GM19397 (cell line): ENCODE measurements around the gene ADGRG3.
"Not testable (repeated sequence)": the region's sequence is repeated elsewhere in the genome, so short reads cannot be mapped to it uniquely, and the experiment has no call there.

ENCODE experiments used
- ATAC-seq: cut with Tn5 transposase; IDR thresholded peaks from one replicate; pipeline ENCODE4 v1.9.1; 2021; ENCODE audit warnings: mild to moderate bottlenecking, moderate library complexity; ENCODE audit not compliant: unreplicated experiment

ADGRG3 gene

GRCh38 chr16:57661936-57662906, 5.9 kb upstream of the ADGRG3 start:
- ATAC-seq, result no peak

GRCh38 chr16:57663436-57663835, 4.7 kb upstream of the ADGRG3 start:
- no peak for ATAC-seq

- ATAC-seq, result no peak
These were observed 4.0 kb upstream of the ADGRG3 start for GRCh38 chr16:57663917-57664661.

GRCh38 chr16:57664662-57665025, 3.5 kb upstream of the ADGRG3 start:
- ATAC-seq, result no peak

- no peak for ATAC-seq
These were observed 2.6 kb upstream of the ADGRG3 start for GRCh38 chr16:57665541-57665940.

GRCh38 chr16:57666353-57667047, 1.6 kb upstream of the ADGRG3 start:
- ATAC-seq, result no peak

GRCh38 chr16:57667048-57667525, 1.0 kb upstream of the ADGRG3 start:
- no peak for ATAC-seq

- ATAC-seq, result no peak
These were observed 412 bp upstream of the ADGRG3 start for GRCh38 chr16:57667526-57668262.

GRCh38 chr16:57668630-57669475, 747 bp downstream of the ADGRG3 start:
- ATAC-seq, result no peak

GRCh38 chr16:57669476-57670162, 1.5 kb downstream of the ADGRG3 start:
- ATAC-seq, result no peak

- no peak for ATAC-seq
These were observed 2.1 kb downstream of the ADGRG3 start for GRCh38 chr16:57670196-57670595.

- not testable (repeated sequence) for ATAC-seq
These were observed 3.3 kb downstream of the ADGRG3 start for GRCh38 chr16:57671451-57671850.

- ATAC-seq, result no peak
These were observed 4.3 kb downstream of the ADGRG3 start for GRCh38 chr16:57672416-57672815.

GRCh38 chr16:57672824-57673223, 4.7 kb downstream of the ADGRG3 start:
- no peak for ATAC-seq

- no peak for ATAC-seq
These were observed 7.8 kb downstream of the ADGRG3 start for GRCh38 chr16:57675741-57676551.

GRCh38 chr16:57676553-57677085, 8.5 kb downstream of the ADGRG3 start:
- no peak for ATAC-seq

- no peak for ATAC-seq
These were observed 9.7 kb downstream of the ADGRG3 start for GRCh38 chr16:57677622-57678369.
